Measurements from ENCODE around the gene LY6G5B. TPM values are rescaled to one million over a fixed set of nuclear protein-coding genes. Genes with fewer than 3 reads are reported as not detected.

The LY6G5B gene
- total and polyA plus RNA-seq, 2 experiments from 2014 or later: 5.9 to 7.5 TPM

GRCh38 chr6:31692353-31692752 lies 22.6 kb downstream of the LY6G5B start:
- in situ Hi-C loops (cut with MboI): no loop called here
- no peak overlapping the region for H3K9ac ChIP-seq
- no peak overlapping the region for H3K27ac ChIP-seq
- DNase-seq: no peak
- no peaks in the 10 kb centered on the region for H3K27me3 ChIP-seq (replicated peaks; ENCODE audit: insufficient read depth)
- peaks cover 16% of the 10 kb centered on the region; the same call in 1 of the 2 replicates for H3K36me3 ChIP-seq (ENCODE audit: low read depth)
- H3K9me3 ChIP-seq (ENCODE audit: low read depth): no peaks in the 10 kb centered on the region
- H3K9me2 ChIP-seq (ENCODE audit: insufficient read depth): no peaks in the 10 kb centered on the region
- H2AFZ ChIP-seq: no peak overlapping the region
- no peaks in the 10 kb centered on the region for H3F3A ChIP-seq (ENCODE audit: insufficient read depth)
- no peaks in the 10 kb centered on the region for H3K79me2 ChIP-seq (ENCODE audit: insufficient read depth)
- no peak overlapping the region for H3K4me2 ChIP-seq (ENCODE audit: unreplicated experiment)
- TF ChIP-seq EZH2 (IDR thresholded peaks at IDR 0.05; ENCODE audit: insufficient read depth, poor library complexity, severe bottlenecking) (no peak), EZH2phosphoT487 (IDR thresholded peaks at IDR 0.05; ENCODE audit: insufficient read depth, low read depth) (no peak)
- 97 to 98% methylated on average over 4 of the region's 4 CpGs for WGBS, 2 experiments (ENCODE audit: low coverage in 1 of 2, low lambda C conversion rate in 2 of 2, missing lambda C conversion rate in 2 of 2)
- no peaks in the 10 kb centered on the region for H3K4me1 ChIP-seq (ENCODE audit: insufficient read depth)
- no peak overlapping the region for H3K4me3 ChIP-seq
- H4K20me1 ChIP-seq (ENCODE audit: insufficient read depth): no peaks in the 10 kb centered on the region

DNA sequence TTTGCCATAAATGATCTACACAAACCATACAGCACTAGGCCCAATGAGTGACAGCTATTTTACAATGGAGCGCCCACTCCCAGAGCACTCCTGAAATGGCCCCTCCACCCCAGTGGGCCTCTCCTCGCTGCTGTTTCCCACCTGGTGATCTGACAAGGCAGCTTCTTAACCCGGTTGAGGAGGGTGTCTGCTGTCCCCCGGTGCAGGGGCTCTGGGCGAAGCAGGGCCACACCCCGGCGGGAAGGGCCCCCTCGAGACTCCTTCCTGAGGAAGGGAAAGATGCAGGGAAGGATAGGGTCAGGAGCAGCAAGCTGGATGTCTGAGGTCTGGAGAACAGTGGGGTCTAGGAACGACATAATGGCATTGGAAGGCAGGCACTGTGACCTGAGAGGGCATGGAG lies 23.1 kb downstream of the LY6G5B start:
- Histone ChIP-seq H3K4me1 (ENCODE audit: insufficient read depth) (no peaks in the 10 kb centered on the region), H3K4me2 (ENCODE audit: unreplicated experiment) (no peak overlapping the region), H4K20me1 (ENCODE audit: insufficient read depth) (no peaks in the 10 kb centered on the region), H3K27me3 (replicated peaks; ENCODE audit: insufficient read depth) (no peaks in the 10 kb centered on the region), H3K27ac (no peak overlapping the region), H3F3A (ENCODE audit: insufficient read depth) (no peaks in the 10 kb centered on the region), H3K9me3 (ENCODE audit: low read depth) (no peaks in the 10 kb centered on the region), H3K4me3 (no peak overlapping the region), H3K79me2 (ENCODE audit: insufficient read depth) (no peaks in the 10 kb centered on the region), H3K9me2 (ENCODE audit: insufficient read depth) (no peaks in the 10 kb centered on the region), H2AFZ (no peak overlapping the region), H3K36me3 (ENCODE audit: low read depth) (peaks cover 16% of the 10 kb centered on the region; the same call in 1 of the 2 replicates), H3K9ac (no peak overlapping the region)
- in situ Hi-C loops (cut with MboI): no loop called here
- TF ChIP-seq EZH2 (IDR thresholded peaks at IDR 0.05; ENCODE audit: insufficient read depth, poor library complexity, severe bottlenecking) (no peak), EZH2phosphoT487 (IDR thresholded peaks at IDR 0.05; ENCODE audit: insufficient read depth, low read depth) (no peak)
- 97 to 98% methylated on average over 9 of the region's 9 CpGs for WGBS, 2 experiments (ENCODE audit: low coverage in 1 of 2, low lambda C conversion rate in 2 of 2, missing lambda C conversion rate in 2 of 2)
- no peak for DNase-seq

DNA sequence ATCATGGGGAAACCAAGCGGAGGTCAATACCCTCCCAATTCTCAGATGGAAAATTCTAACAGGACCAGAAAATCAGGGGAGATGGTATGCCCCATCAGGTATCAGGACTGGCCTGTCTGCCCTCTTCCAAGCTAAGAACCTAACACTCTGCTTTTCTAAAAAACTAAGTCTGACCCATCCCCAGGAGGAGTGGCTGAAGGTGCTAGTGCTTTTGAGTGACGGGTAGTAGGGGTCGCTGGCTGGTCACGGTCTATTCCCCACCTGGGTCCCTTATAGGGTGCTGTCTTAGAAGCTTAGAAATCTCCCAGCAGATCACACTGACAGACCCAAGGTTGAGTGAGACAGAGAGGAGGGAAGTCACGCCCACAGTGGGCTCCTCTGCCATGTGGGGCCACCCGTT lies 23.8 kb downstream of the LY6G5B start:
- Histone ChIP-seq H3K27ac (no peak overlapping the region), H2AFZ (no peak overlapping the region), H3K36me3 (ENCODE audit: low read depth) (peaks cover 13% of the 10 kb centered on the region; the same call in 1 of the 2 replicates), H3K9me2 (ENCODE audit: insufficient read depth) (no peaks in the 10 kb centered on the region), H3K9me3 (ENCODE audit: low read depth) (no peaks in the 10 kb centered on the region), H3K27me3 (replicated peaks; ENCODE audit: insufficient read depth) (no peaks in the 10 kb centered on the region), H3K4me1 (ENCODE audit: insufficient read depth) (no peaks in the 10 kb centered on the region), H3K9ac (no peak overlapping the region), H3F3A (ENCODE audit: insufficient read depth) (no peaks in the 10 kb centered on the region), H3K79me2 (ENCODE audit: insufficient read depth) (no peaks in the 10 kb centered on the region), H3K4me3 (no peak overlapping the region), H3K4me2 (ENCODE audit: unreplicated experiment) (no peak overlapping the region), H4K20me1 (ENCODE audit: insufficient read depth) (no peaks in the 10 kb centered on the region)
- in situ Hi-C loops (cut with MboI): no loop called here
- DNase-seq: no peak
- 89 to 91% methylated on average over 6 of the region's 6 CpGs for WGBS, 2 experiments (ENCODE audit: low coverage in 1 of 2, low lambda C conversion rate in 2 of 2, missing lambda C conversion rate in 2 of 2)
- TF ChIP-seq EZH2phosphoT487 (IDR thresholded peaks at IDR 0.05; ENCODE audit: insufficient read depth, low read depth) (no peak), EZH2 (IDR thresholded peaks at IDR 0.05; ENCODE audit: insufficient read depth, poor library complexity, severe bottlenecking) (no peak)

DNA sequence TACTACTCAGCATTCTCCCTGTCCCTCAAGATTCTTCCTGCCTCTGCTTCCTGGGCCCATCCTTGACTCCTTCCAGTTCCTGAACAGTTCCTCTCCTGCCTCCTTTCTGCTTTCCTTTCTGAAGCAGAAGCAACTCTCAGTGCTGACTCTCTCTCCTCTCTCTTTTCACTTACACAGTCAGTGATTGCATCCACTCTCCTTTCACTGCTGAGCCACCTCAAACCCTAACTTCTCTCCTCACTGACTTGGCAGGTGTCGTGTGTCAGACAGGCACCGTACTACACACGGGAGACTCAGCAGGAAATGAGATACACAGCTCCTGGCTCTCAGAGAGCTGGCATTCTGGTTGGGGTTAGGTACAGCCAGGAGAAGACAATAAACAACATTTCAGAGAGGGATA lies 27.8 kb downstream of the LY6G5B start:
- Histone ChIP-seq H3K4me2 (ENCODE audit: unreplicated experiment) (no peak overlapping the region), H3K27ac (no peak overlapping the region), H3K27me3 (replicated peaks; ENCODE audit: insufficient read depth) (no peaks in the 10 kb centered on the region), H3K9me2 (ENCODE audit: insufficient read depth) (no peaks in the 10 kb centered on the region), H3K9ac (no peak overlapping the region), H3F3A (ENCODE audit: insufficient read depth) (no peaks in the 10 kb centered on the region), H3K36me3 (ENCODE audit: low read depth) (peaks cover 13% of the 10 kb centered on the region; the same call in 1 of the 2 replicates), H3K4me3 (no peak overlapping the region), H3K4me1 (ENCODE audit: insufficient read depth) (peaks cover 8% of the 10 kb centered on the region), H3K9me3 (ENCODE audit: low read depth) (no peaks in the 10 kb centered on the region), H4K20me1 (ENCODE audit: insufficient read depth) (no peaks in the 10 kb centered on the region), H3K79me2 (ENCODE audit: insufficient read depth) (peaks cover 34% of the 10 kb centered on the region), H2AFZ (no peak overlapping the region)
- DNase-seq: no peak
- in situ Hi-C loops (cut with MboI): no loop called here
- WGBS, 2 experiments (ENCODE audit: low coverage in 1 of 2, low lambda C conversion rate in 2 of 2, missing lambda C conversion rate in 2 of 2): 61 to 62% methylated on average over 3 of the region's 3 CpGs
- TF ChIP-seq EZH2phosphoT487 (IDR thresholded peaks at IDR 0.05; ENCODE audit: insufficient read depth, low read depth): no peak
- TF ChIP-seq EZH2 (IDR thresholded peaks at IDR 0.05; ENCODE audit: insufficient read depth, poor library complexity, severe bottlenecking): no peak
